CD14-positive monocyte (primary cell): ENCODE results near the gene ASS1. TPM values are rescaled to one million over a fixed set of nuclear protein-coding genes. Genes with fewer than 3 reads are reported as not detected.
"Not testable (repeated sequence)": the region's sequence is repeated elsewhere in the genome, so short reads cannot be mapped to it uniquely, and the experiment has no call there.

Experiments used
- DNase-seq, 3 donors: peaks; one replicate each; pipeline ENCODE4 v3.0.0-alpha.2; 2011 to 2022
- H2AFZ ChIP-seq: 2 replicates; pipeline ENCODE4 v1.6.0; 2012; ENCODE audit warnings: mild to moderate bottlenecking, low read depth, low read length, inconsistent platforms; ENCODE audit not compliant: insufficient read depth, poor library complexity, severe bottlenecking
- H3K27ac ChIP-seq, 2 donors: 1 replicate in 1 of 2; 2 replicates in 1 of 2; pipeline ENCODE4 v1.5.1; 2012 to 2013; ENCODE audit warnings: low read length in 2 of 2, control low read depth in 1 of 2, inconsistent platforms in 1 of 2, low read depth in 1 of 2, mild to moderate bottlenecking in 1 of 2
- H3K27me3 ChIP-seq, 2 donors: one replicate each; pipeline versions ENCODE4 v1.6.0 to v1.6.1; 2011 to 2013; ENCODE audit warnings: low read length in 2 of 2; ENCODE audit not compliant: control insufficient read depth in 2 of 2, insufficient read depth in 2 of 2
- H3K36me3 ChIP-seq, 2 donors: replicated peaks in 1 of 2; 1 replicate in 1 of 2; 2 replicates in 1 of 2; pipeline versions ENCODE4 v1.5.1 to v1.6.1; 2012 to 2013; ENCODE audit warnings: low read length in 2 of 2, control low read depth in 1 of 2, inconsistent platforms in 1 of 2, mild to moderate bottlenecking in 1 of 2; ENCODE audit not compliant: insufficient read depth in 2 of 2, control insufficient read depth in 1 of 2
- H3K4me1 ChIP-seq, 2 donors: 1 replicate in 1 of 2; 2 replicates in 1 of 2; pipeline versions ENCODE4 v1.5.1 to v1.6.1; 2012 to 2013; ENCODE audit warnings: low read length in 2 of 2, control low read depth in 1 of 2, inconsistent platforms in 1 of 2, mild to moderate bottlenecking in 1 of 2, moderate library complexity in 1 of 2; ENCODE audit not compliant: insufficient read depth in 2 of 2, control insufficient read depth in 1 of 2
- H3K4me2 ChIP-seq: replicated peaks from 2 replicates; pipeline ENCODE3; 2012; ENCODE audit warnings: low read length, moderate library complexity, mild to moderate bottlenecking; ENCODE audit not compliant: poor library complexity, severe bottlenecking; ENCODE audit errors: extremely low read depth
- H3K4me3 ChIP-seq, 3 experiments: fragments of 200-600 bp in 1 of 3; sonication (generic) in 1 of 3; replicated peaks in 1 of 3; 1 replicate in 2 of 3; 2 replicates in 1 of 3; pipeline ENCODE4 v1.5.1; 2011 to 2013; ENCODE audit warnings: low read length in 3 of 3, mild to moderate bottlenecking in 3 of 3, control low read depth in 2 of 3, low read depth in 2 of 3, inconsistent platforms in 1 of 3, moderate library complexity in 1 of 3
- H3K79me2 ChIP-seq: 2 replicates; pipeline ENCODE4 v1.6.0; 2012; ENCODE audit warnings: mild to moderate bottlenecking, control low read depth, inconsistent platforms, low read length, moderate library complexity; ENCODE audit not compliant: insufficient read depth
- H3K9ac ChIP-seq: 2 replicates; pipeline ENCODE4 v1.6.0; 2017; ENCODE audit warnings: low read length, mild to moderate bottlenecking; ENCODE audit not compliant: insufficient read depth, poor library complexity, severe bottlenecking
- H3K9me3 ChIP-seq, 2 donors: replicated peaks in 1 of 2; 1 replicate in 1 of 2; 2 replicates in 1 of 2; pipeline versions ENCODE4 v1.5.1 to v1.6.1; 2012 to 2013; ENCODE audit warnings: low read length in 2 of 2, control low read depth in 1 of 2; ENCODE audit not compliant: control insufficient read depth in 1 of 2, insufficient read depth in 1 of 2
- H4K20me1 ChIP-seq: 2 replicates; pipeline ENCODE4 v1.6.0; 2012; ENCODE audit warnings: mild to moderate bottlenecking, low read length, control low read depth, moderate library complexity; ENCODE audit not compliant: insufficient read depth
- H3K27ac Mint-ChIP-seq, 7 donors: one replicate each; pipeline ENCODE4 v1.8.0; 2020; ENCODE audit warnings: mild to moderate bottlenecking in 7 of 7, mixed read lengths in 7 of 7, moderate library complexity in 6 of 7, inconsistent platforms in 2 of 7
- H3K27me3 Mint-ChIP-seq, 3 donors: one replicate each; pipeline ENCODE4 v1.8.0; 2021 to 2022; ENCODE audit warnings: low read depth in 3 of 3, mild to moderate bottlenecking in 3 of 3, mixed read lengths in 3 of 3, moderate library complexity in 3 of 3, inconsistent platforms in 1 of 3
- H3K36me3 Mint-ChIP-seq, 2 donors: one replicate each; pipeline ENCODE4 v1.8.0; 2020; ENCODE audit warnings: mixed read lengths in 2 of 2, inconsistent platforms in 1 of 2, mild to moderate bottlenecking in 1 of 2
- H3K4me1 Mint-ChIP-seq: one replicate; pipeline ENCODE4 v1.8.0; 2020; ENCODE audit warnings: mild to moderate bottlenecking, mixed read lengths
- H3K4me3 Mint-ChIP-seq, 2 donors: one replicate each; pipeline ENCODE4 v1.8.0; 2020; ENCODE audit warnings: mild to moderate bottlenecking in 2 of 2, mixed read lengths in 2 of 2, moderate library complexity in 1 of 2
- H3K9me3 Mint-ChIP-seq, 7 donors: one replicate each; pipeline ENCODE4 v1.8.0; 2020 to 2022; ENCODE audit warnings: mixed read lengths in 7 of 7, mild to moderate bottlenecking in 6 of 7, moderate library complexity in 6 of 7, inconsistent platforms in 2 of 7
- WGBS: methylation state at CpG from one replicate; pipeline ENCODE4 v1.1.5; 2013; ENCODE audit warnings: missing lambda C conversion rate; ENCODE audit not compliant: insufficient coverage; 5-methylcytosine and 5-hydroxymethylcytosine counted together
- intact Hi-C, 2 donors: fragments of 100-400 bp; cut with micrococcal nuclease; formaldehyde crosslinking; loops; one replicate each; pipeline versions ENCODE4 v1.15.0 to v1.15.1; 2023
- polyA plus RNA-seq, 3 donors: library from polyadenylated mRNA; depleted of rRNA in 1 of 3; unstranded in 2 of 3; stranded (reverse) in 1 of 3; fragments of 300-500 nt in 2 of 3; fragments of >200 nt in 1 of 3; fragmentation: Illumina TruSeq in 2 of 3; gene quantifications; 1 replicate in 2 of 3; 2 replicates in 1 of 3; pipeline ENCODE4 v1.2.3, GENCODE V29; 2012 to 2021
- TF ChIP-seq, protein P1 (sequence below): fragments of 200-600 bp; IDR thresholded peaks from one replicate; pipeline ENCODE4 v1.8.0; 2022; ENCODE audit warnings: antibody characterized with exemption, mild to moderate bottlenecking

Gene ASS1
- polyA plus RNA-seq, 3 donors, result not detected

- no peaks in the 10 kb centered on the region for H3K9me3 ChIP-seq
- H3K4me1 Mint-ChIP-seq, result no peaks in the 10 kb centered on the region
Measured at GRCh38 chr9:130399768-130400167, 45.0 kb upstream of the ASS1 start.

DNA sequence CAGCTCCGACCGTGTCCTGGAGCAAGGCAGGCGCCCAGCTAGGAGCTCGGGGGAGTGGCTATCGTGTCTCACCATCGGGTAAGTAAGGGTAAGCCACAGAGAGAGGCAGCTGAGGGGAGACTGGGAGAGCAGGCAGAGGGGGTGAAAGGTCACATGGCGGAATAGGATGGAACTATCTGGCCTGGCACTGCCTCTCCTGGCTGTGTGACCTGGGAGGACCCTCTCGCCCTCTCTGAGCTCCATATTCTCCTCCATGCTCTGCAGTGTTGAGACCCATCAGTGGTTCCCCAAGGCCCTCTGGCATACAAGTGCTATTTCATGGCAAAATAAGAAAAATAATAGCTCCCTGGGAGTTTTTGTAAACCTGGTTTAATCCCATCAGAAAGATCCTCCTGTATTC, 43.9 kb upstream of the ASS1 start:
- no peaks in the 10 kb centered on the region for H3K36me3 Mint-ChIP-seq
- Histone ChIP-seq H3K9ac (no peak overlapping the region), H3K79me2 (no peaks in the 10 kb centered on the region), H3K9me3 (no peaks in the 10 kb centered on the region), H3K4me3 (no peak overlapping the region), H2AFZ (no peak overlapping the region), H3K27me3 (no peaks in the 10 kb centered on the region), H3K36me3 (no peaks in the 10 kb centered on the region), H3K4me1 (no peaks in the 10 kb centered on the region), H3K27ac (no peak overlapping the region), H4K20me1 (no peaks in the 10 kb centered on the region), H3K4me2 (no peak overlapping the region)
- H3K27me3 Mint-ChIP-seq, result peaks cover 5 to 6% (median 5%) of the 10 kb centered on the region in 3 donors
- no peaks in the 10 kb centered on the region for H3K4me1 Mint-ChIP-seq
- 91% methylated on average over 7 of the region's 8 CpGs for WGBS
- DNase-seq, result no peak
- peaks cover 0 to 2% (median 0%) of the 10 kb centered on the region in 7 donors for H3K9me3 Mint-ChIP-seq
- H3K27ac Mint-ChIP-seq, result no peak overlapping the region
- TF ChIP-seq, protein P1, sequence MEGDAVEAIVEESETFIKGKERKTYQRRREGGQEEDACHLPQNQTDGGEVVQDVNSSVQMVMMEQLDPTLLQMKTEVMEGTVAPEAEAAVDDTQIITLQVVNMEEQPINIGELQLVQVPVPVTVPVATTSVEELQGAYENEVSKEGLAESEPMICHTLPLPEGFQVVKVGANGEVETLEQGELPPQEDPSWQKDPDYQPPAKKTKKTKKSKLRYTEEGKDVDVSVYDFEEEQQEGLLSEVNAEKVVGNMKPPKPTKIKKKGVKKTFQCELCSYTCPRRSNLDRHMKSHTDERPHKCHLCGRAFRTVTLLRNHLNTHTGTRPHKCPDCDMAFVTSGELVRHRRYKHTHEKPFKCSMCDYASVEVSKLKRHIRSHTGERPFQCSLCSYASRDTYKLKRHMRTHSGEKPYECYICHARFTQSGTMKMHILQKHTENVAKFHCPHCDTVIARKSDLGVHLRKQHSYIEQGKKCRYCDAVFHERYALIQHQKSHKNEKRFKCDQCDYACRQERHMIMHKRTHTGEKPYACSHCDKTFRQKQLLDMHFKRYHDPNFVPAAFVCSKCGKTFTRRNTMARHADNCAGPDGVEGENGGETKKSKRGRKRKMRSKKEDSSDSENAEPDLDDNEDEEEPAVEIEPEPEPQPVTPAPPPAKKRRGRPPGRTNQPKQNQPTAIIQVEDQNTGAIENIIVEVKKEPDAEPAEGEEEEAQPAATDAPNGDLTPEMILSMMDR, result no peak
- intact Hi-C loops, result no loop called here
- no peak overlapping the region for H3K4me3 Mint-ChIP-seq

More at GRCh38 chr9:130399768-130400167, 45.0 kb upstream of the ASS1 start:
- no peaks in the 10 kb centered on the region for H3K36me3 ChIP-seq
- H2AFZ ChIP-seq, result no peak overlapping the region
- no peaks in the 10 kb centered on the region for H3K4me1 ChIP-seq
- peaks cover 4 to 6% (median 5%) of the 10 kb centered on the region in 3 donors for H3K27me3 Mint-ChIP-seq
- peaks cover 0 to 2% (median 0%) of the 10 kb centered on the region in 7 donors for H3K9me3 Mint-ChIP-seq
- 84% methylated on average over 7 of the region's 8 CpGs for WGBS
- no peak overlapping the region for H3K4me3 Mint-ChIP-seq
- H3K27ac ChIP-seq, result no peak overlapping the region
- no peak overlapping the region for H3K27ac Mint-ChIP-seq
- intact Hi-C loops, result no loop called here
- no peaks in the 10 kb centered on the region for H4K20me1 ChIP-seq
- H3K4me3 ChIP-seq, result no peak overlapping the region
- DNase-seq, result no peak
- H3K79me2 ChIP-seq, result no peaks in the 10 kb centered on the region
- no peaks in the 10 kb centered on the region for H3K36me3 Mint-ChIP-seq
- H3K4me2 ChIP-seq, result no peak overlapping the region
- TF ChIP-seq, protein P1, result no peak
- H3K9ac ChIP-seq, result no peak overlapping the region
- no peaks in the 10 kb centered on the region for H3K27me3 ChIP-seq

DNA sequence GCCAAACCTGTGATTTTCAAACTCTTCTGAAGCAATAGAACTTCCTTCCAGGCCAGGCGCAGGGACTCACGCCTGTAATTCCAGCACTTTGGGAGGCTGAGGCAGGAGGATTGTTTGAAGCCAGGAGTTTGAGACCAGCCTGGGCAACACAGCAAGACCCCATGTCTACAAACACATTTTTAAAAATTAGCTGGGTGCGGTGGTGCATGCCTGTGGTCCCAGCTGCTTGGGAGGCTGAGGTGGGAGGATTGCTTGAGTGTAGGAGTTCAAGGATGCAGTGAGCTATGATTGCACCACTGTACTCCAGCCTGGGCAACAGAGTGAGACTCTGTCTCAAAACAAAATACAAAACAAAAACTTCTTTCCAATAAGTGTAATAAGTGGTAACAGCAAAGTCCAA, 43.0 kb upstream of the ASS1 start:
- H3K36me3 ChIP-seq, H3K36me3 Mint-ChIP-seq, H3K27ac Mint-ChIP-seq, H3K27me3 ChIP-seq, DNase-seq, H4K20me1 ChIP-seq, H3K9me3 ChIP-seq, H3K4me1 Mint-ChIP-seq, H3K79me2 ChIP-seq, H3K27me3 Mint-ChIP-seq, H3K4me3 ChIP-seq, H3K4me1 ChIP-seq, H3K9me3 Mint-ChIP-seq, intact Hi-C loops, H3K9ac ChIP-seq, H3K4me2 ChIP-seq, H3K27ac ChIP-seq, H2AFZ ChIP-seq, H3K4me3 Mint-ChIP-seq: not testable (repeated sequence)
- WGBS, result no CpG with 5 or more reads among the region's 3 CpGs
